ENCODE data around the gene MYO19.

The MYO19 gene

GRCh38 chr17:36540696-36541095 lies 6.0 kb upstream of the MYO19 start:
- H3K27me3 Mint-ChIP-seq (ENCODE audit: low read depth), result no peaks in the 10 kb centered on the region
- no peaks in the 10 kb centered on the region for H3K9me3 Mint-ChIP-seq
- H3K27ac Mint-ChIP-seq, result no peak overlapping the region
- TF ChIP-seq, protein P1, sequence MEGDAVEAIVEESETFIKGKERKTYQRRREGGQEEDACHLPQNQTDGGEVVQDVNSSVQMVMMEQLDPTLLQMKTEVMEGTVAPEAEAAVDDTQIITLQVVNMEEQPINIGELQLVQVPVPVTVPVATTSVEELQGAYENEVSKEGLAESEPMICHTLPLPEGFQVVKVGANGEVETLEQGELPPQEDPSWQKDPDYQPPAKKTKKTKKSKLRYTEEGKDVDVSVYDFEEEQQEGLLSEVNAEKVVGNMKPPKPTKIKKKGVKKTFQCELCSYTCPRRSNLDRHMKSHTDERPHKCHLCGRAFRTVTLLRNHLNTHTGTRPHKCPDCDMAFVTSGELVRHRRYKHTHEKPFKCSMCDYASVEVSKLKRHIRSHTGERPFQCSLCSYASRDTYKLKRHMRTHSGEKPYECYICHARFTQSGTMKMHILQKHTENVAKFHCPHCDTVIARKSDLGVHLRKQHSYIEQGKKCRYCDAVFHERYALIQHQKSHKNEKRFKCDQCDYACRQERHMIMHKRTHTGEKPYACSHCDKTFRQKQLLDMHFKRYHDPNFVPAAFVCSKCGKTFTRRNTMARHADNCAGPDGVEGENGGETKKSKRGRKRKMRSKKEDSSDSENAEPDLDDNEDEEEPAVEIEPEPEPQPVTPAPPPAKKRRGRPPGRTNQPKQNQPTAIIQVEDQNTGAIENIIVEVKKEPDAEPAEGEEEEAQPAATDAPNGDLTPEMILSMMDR (IDR thresholded peaks at IDR 0.05; ENCODE audit: unreplicated experiment in 3 of 3), result no peak
- peaks cover 12% of the 10 kb centered on the region for H3K36me3 Mint-ChIP-seq (ENCODE audit: low read depth)
- peak overlapping the region in 1 of 3 experiments; percentile 44 for H3K4me3 Mint-ChIP-seq
- H3K4me1 Mint-ChIP-seq, result peaks cover 8% of the 10 kb centered on the region

- H3K4me3 Mint-ChIP-seq, result peak overlapping the region; percentile 98 to 99 (median 99)
- H3K4me1 Mint-ChIP-seq, result peaks cover 4% of the 10 kb centered on the region
- H3K27me3 Mint-ChIP-seq (ENCODE audit: low read depth), result no peaks in the 10 kb centered on the region
- H3K36me3 Mint-ChIP-seq (ENCODE audit: low read depth), result peaks cover 23% of the 10 kb centered on the region
- H3K9me3 Mint-ChIP-seq, result no peaks in the 10 kb centered on the region
- peak overlapping the region; percentile 97 to 99 (median 98) for H3K27ac Mint-ChIP-seq
- TF ChIP-seq, protein P1 (IDR thresholded peaks at IDR 0.05; ENCODE audit: unreplicated experiment in 3 of 3), result peak in 1 of 3 experiments; percentile 12
Measured at GRCh38 chr17:36535669-36536081, 1.0 kb upstream of the MYO19 start.

GRCh38 chr17:36533935-36534839 lies 481 bp downstream of the MYO19 start:
- H3K9me3 Mint-ChIP-seq, result no peaks in the 10 kb centered on the region
- TF ChIP-seq, protein P1 (IDR thresholded peaks at IDR 0.05; ENCODE audit: unreplicated experiment in 3 of 3), result peak; percentile 48 to 79 (median 54)
- peaks cover 10% of the 10 kb centered on the region for H3K4me1 Mint-ChIP-seq
- H3K27ac Mint-ChIP-seq, result peak overlapping the region; percentile 97 to 99 (median 98)
- peak overlapping the region; percentile 98 to 99 (median 99) for H3K4me3 Mint-ChIP-seq
- H3K27me3 Mint-ChIP-seq (ENCODE audit: low read depth), result no peaks in the 10 kb centered on the region
- H3K36me3 Mint-ChIP-seq (ENCODE audit: low read depth), result peaks cover 23% of the 10 kb centered on the region

GRCh38 chr17:36532435-36532975 lies 2.2 kb downstream of the MYO19 start:
- no peak overlapping the region for H3K27ac Mint-ChIP-seq

DNA sequence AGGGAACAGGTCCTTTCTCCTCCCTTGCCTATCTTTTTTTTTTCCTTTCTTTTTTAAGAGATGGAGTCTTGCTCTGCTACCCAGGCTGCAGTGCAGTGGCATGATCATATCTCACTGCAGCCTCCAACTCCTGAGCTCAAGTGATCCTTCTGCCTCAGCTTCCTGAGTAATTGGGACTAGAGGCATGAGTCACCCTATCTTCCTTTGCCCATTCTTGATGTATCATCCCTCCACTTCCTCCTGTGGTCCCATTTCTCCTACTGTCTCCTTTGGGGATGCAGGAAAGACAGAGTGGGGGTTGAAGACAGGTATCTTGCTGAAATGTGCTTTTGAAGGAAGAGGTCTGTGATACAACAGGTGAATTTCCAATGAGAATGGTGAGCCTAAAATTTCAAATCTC lies 5.5 kb downstream of the MYO19 start:
- peaks cover 43% of the 10 kb centered on the region for H3K36me3 Mint-ChIP-seq (ENCODE audit: low read depth)
- TF ChIP-seq, protein P1 (IDR thresholded peaks at IDR 0.05; ENCODE audit: unreplicated experiment in 3 of 3), result no peak
- H3K27me3 Mint-ChIP-seq (ENCODE audit: low read depth), result no peaks in the 10 kb centered on the region
- peaks cover 23% of the 10 kb centered on the region for H3K4me1 Mint-ChIP-seq
- no peaks in the 10 kb centered on the region for H3K9me3 Mint-ChIP-seq
- peak overlapping the region in 1 of 3 experiments; percentile 2 for H3K4me3 Mint-ChIP-seq
- peak overlapping the region in 1 of 3 experiments; percentile 15 for H3K27ac Mint-ChIP-seq

More at GRCh38 chr17:36532435-36532975, 2.2 kb downstream of the MYO19 start:
- Mint-ChIP-seq H3K9me3 (no peaks in the 10 kb centered on the region), H3K27me3 (ENCODE audit: low read depth) (no peaks in the 10 kb centered on the region), H3K36me3 (ENCODE audit: low read depth) (peaks cover 23% of the 10 kb centered on the region), H3K4me3 (peak overlapping the region; percentile 56 to 99 (median 72)), H3K4me1 (peaks cover 23% of the 10 kb centered on the region)
- TF ChIP-seq, protein P1 (IDR thresholded peaks at IDR 0.05; ENCODE audit: unreplicated experiment in 3 of 3), result no peak

Measured in nephron (organoid).